HG02610 (cell line): Measurements from ENCODE around the gene MARK1.

Experiments used
- ATAC-seq: cut with Tn5 transposase; IDR thresholded peaks from one replicate; pipeline ENCODE4 v1.9.1; 2021; ENCODE audit warnings: mild to moderate bottlenecking, moderate library complexity; ENCODE audit not compliant: unreplicated experiment

MARK1 gene

GRCh38 chr1:220527908-220528678 lies at the start of gene MARK1:
Gene MARK1 (plus strand): TSS chr1:220528136. CDS start chr1:220528823, 687 bp downstream.
- ATAC-seq, result peak; percentile 65

DNA sequence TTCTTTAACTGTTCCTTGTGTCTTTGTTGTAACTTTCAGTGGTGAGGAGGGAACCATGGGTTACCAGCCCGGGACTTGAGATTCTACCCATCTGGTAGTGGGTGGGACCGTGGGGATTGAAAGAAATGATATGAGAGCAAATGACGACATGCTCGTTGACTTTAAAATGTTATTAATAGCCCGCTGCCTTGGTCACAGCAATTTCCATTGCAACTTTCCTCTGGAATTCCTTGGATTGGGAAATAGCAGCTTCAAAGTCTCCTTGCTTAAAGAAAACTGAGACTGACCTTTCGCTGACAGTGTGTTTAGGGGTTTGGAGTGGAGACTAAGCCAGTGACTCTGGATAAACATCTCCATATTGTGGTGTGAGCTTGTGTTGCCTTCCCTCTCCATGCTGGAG lies 44.2 kb upstream of the MARK1 start:
- ATAC-seq, result no peak

- ATAC-seq, result no peak
These were observed 43.8 kb upstream of the MARK1 start for GRCh38 chr1:220484135-220484534.

GRCh38 chr1:220485131-220485530 lies 42.8 kb upstream of the MARK1 start:
- ATAC-seq, result no peak

GRCh38 chr1:220485791-220486190 lies 42.1 kb upstream of the MARK1 start:
- ATAC-seq, result no peak

- no peak for ATAC-seq
These were observed 40.6 kb upstream of the MARK1 start for GRCh38 chr1:220487297-220487820.

GRCh38 chr1:220491891-220492290 lies 36.0 kb upstream of the MARK1 start:
- no peak for ATAC-seq

GRCh38 chr1:220497220-220497947 lies 30.6 kb upstream of the MARK1 start:
- ATAC-seq, result no peak

- ATAC-seq, result no peak
These were observed 29.7 kb upstream of the MARK1 start for GRCh38 chr1:220498188-220498587.

DNA sequence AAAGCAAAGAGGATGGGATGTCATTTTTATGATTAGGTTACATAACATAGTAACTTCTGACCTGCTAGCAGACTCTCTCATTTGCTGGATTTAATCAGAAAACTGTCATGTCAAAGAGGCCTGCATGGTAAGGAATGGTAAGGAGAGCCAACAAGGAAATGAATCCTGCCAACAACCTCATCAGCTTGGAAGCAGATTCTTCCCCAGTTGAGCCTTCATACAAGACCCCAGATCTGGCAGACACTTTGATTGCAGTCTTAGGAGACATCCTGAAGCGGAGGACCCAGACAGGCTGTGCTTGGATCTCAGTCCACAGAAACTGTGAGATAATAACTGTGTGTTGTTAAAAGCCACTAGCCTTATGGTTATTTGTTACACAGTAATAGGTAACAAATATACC lies 27.6 kb upstream of the MARK1 start:
- no peak for ATAC-seq

- ATAC-seq, result no peak
These were observed 23.6 kb upstream of the MARK1 start for GRCh38 chr1:220504329-220504728.

DNA sequence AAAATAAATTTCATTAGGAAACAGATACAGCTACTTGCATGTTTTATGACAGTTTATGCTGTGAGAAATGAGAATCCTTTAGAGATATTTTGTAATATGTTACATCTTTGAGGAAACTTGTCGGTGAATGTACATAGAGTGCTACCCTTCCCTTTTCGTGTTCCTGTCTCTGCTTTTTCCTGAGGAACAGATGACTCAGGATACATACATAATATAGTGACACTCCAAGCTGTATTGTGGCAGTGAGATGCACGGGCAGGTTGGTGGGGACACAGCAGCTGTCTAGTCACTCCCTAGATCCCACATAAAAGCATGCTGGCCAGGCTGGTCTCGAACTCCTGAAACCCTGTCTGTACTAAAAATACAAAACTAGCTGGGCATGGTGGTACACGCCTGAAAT lies 20.9 kb upstream of the MARK1 start:
- no peak for ATAC-seq

GRCh38 chr1:220511179-220511578 lies 16.8 kb upstream of the MARK1 start:
- ATAC-seq, result no peak

DNA sequence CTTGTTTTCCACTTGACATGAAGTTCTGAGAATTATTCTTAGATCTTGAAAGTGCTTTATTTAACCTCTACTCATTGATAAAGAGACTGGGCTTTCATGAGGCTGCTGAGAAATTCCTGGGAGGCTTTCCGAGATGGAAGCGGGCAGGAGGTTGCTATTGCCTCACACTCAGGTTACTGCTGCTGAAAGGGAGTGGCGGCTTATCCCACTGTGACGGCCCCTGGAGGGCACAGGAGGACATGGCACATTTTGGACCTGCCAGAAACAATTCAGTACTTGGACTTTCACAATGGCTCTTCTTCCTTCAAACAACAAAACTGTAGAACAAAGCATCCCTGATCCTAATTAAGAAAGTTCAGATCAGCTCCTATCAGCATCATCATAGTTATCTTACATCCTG lies 16.2 kb upstream of the MARK1 start:
- ATAC-seq, result no peak

- ATAC-seq, result no peak
These were observed 14.1 kb upstream of the MARK1 start for GRCh38 chr1:220513834-220514233.

- no peak for ATAC-seq
These were observed 13.7 kb upstream of the MARK1 start for GRCh38 chr1:220514256-220514655.

DNA sequence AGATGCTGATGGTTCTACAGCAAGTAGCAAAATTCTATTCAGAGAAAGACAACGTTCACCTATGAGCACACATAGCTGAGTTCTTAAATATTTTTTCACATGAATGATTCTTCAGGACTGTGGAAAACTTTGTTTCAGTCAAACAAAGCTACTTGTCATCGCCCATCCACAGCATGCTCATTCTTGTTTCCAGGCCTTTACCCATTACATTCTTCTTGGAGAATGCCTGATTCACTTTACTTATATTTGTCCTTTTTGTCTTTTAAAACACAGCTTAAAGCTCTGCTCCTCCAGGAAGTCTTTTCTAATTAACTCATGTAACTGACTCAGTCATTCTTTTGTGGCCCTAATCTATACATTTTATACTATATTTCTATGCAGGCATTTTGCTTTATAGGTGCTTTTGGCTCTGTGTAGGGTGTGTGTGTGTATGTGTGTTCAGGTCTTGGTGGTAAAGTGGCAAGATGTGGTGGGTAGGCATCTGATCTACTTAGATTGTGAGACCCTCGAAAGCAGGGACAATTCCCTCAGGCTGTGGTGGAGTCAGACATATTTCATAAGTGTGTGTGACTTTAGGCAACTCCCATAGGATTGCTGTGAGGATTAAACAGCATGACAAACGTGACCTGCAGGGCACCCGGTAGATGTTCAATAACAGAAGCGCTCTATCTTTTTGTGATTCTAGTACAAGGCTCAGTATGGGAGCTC lies 11.8 kb upstream of the MARK1 start:
- ATAC-seq, result no peak

DNA sequence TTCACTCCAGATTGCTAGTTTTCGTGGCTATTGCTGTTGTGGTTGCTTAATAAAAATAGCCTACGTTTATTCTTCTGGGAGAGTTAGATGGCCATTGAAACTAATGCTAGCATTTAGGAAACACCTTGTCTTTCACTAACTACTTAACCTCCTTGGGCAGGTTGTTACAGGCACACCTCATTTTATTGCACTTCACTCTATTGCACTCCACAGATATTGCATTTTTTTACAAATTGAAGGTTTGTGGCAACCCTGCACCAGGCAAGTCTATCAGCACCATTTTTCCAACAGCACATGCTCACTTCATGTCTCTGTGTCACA lies 11.3 kb upstream of the MARK1 start:
- no peak for ATAC-seq

- ATAC-seq, result no peak
These were observed 6.2 kb upstream of the MARK1 start for GRCh38 chr1:220521778-220522177.

- no peak for ATAC-seq
These were observed 1.6 kb upstream of the MARK1 start for GRCh38 chr1:220526294-220526693.

DNA sequence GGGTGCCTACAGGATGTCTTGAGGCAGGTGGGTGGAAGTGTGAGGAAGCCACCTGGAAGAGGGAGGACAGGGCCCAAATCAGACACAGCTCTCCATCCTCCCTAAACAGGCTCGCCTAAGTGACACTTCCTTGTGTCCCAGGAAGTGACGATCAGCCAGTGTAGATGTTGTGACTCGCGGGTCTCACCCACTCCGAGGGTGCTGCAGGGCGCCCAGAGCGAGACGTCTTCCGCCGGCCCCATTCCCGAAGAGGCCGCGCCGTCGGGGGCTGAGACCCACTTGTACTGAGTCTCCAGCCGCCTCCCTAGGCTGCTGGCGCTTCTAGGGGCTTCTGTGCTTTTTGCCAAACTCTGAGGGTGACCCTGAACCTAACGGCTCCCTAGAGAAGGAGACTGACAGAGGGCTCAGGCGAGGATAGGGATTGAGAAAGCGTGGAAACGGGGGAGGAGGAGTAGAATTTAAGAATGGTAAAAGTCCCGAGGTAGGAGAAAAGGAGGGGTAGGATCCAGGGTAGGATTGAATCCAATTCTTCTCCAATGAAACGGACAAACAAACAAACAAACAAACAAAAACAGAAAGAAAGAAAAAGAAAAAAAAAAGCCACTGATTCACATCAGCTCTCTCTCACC lies 543 bp upstream of the MARK1 start:
- no peak for ATAC-seq
